ENCODE data around the gene CENPP. TPM values are rescaled to one million over a fixed set of nuclear protein-coding genes. Genes with fewer than 3 reads are reported as not detected.

CENPP gene
- total RNA-seq, 1 experiment from 2014 or later, result 8.3 TPM

DNA sequence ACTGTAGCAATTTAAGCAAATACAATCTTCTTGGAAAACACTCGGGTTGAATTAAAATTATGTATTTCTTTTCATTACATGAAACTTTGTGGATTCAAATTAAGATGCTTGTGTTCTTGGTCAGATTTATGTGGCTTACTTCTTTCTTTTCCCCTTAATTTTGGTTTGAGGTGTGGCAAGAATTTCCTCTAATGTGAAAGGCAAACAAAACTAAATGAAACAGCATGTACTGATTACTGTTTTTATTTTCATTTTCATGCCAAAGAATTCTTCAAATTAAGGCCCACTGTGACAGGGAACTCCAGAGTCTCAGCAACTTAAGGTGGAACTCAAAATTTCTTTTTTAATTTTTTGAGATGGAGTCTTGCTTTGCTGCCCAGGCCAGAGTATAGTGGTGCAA is 98.6 kb downstream of the CENPP start, which contains the start of gene OMD:
TSS of gene OMD (minus strand) at position 132 of the 400 bp plus-strand sequence. CDS start 6,913 bp downstream, outside the sequence.
- DNase-seq, result no peak
- H3K27ac ChIP-seq (ENCODE audit: low read length), result no peak within 1 kb of the TSS
- H3K9me2 ChIP-seq (replicated peaks; ENCODE audit: low read length), result no peaks in the 10 kb centered on the region
- no peak for ATAC-seq
- no peak within 1 kb of the TSS for H2AFZ ChIP-seq (ENCODE audit: low read length)
- H3K4me3 ChIP-seq (ENCODE audit: low read length), result no peak within 1 kb of the TSS
- H3K4me2 ChIP-seq (ENCODE audit: low read length), result no peak within 1 kb of the TSS
- ChIA-PET CTCF (no interaction called here), POLR2A (ENCODE audit: unreplicated experiment) (no interaction called here)
- intact Hi-C loops (cut with micrococcal nuclease), result no loop called here
- no peaks in the 10 kb centered on the region for H3K4me1 ChIP-seq (ENCODE audit: insufficient read depth, low read length)
- no peaks in the 10 kb centered on the region for H3K9me3 ChIP-seq (ENCODE audit: low read length)
- H3K79me2 ChIP-seq (ENCODE audit: low read length), result no peaks in the 10 kb centered on the region
- no peak within 1 kb of the TSS for H3K9ac ChIP-seq (ENCODE audit: low read length)
- H3F3A ChIP-seq (ENCODE audit: low read length, unreplicated experiment), result no peaks in the 10 kb centered on the region
- H4K20me1 ChIP-seq (ENCODE audit: low read length), result no peaks in the 10 kb centered on the region
- no peak for TF ChIP-seq CTCF (conservative IDR thresholded peaks at IDR 0.05; ENCODE audit: low read depth, low read length)
- no peak for TF ChIP-seq EZH2phosphoT487 (IDR thresholded peaks at IDR 0.05; ENCODE audit: borderline replicate concordance, low read length)
- no peak for TF ChIP-seq EZH2 (IDR thresholded peaks at IDR 0.05; ENCODE audit: low read length, unreplicated experiment)
- BruUV-seq (replicated peaks), result no TSS peak
- no peaks in the 10 kb centered on the region for H3K36me3 ChIP-seq (ENCODE audit: low read depth, low read length)
- no peaks in the 10 kb centered on the region for H3K27me3 ChIP-seq (ENCODE audit: low read length)

DNA sequence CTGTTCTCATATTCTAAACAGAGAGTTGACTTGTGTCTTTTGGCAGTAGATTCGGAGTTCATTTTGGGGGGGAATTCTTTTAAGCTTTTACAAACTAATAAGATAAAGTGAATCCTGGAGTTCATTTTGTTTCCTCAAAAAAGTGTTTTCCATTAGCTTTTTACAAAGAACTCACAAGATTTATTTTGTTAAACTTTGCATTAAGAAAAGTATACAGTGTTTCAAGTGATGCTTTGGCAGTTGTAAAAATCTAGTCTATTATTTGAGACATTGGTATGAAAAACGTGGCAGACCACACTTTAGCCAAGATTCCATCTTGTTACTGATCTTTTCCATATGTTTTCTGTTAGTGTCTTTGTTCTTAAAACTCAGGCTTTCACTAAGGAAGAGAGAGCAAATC is 99.7 kb downstream of the CENPP start:
- H3K27ac ChIP-seq (ENCODE audit: low read length), result no peak overlapping the region

More for the DNA sequence above, 99.7 kb downstream of the CENPP start:
- H4K20me1 ChIP-seq (ENCODE audit: low read length), result no peaks in the 10 kb centered on the region
- H3K79me2 ChIP-seq (ENCODE audit: low read length), result no peaks in the 10 kb centered on the region
- no peaks in the 10 kb centered on the region for H3K36me3 ChIP-seq (ENCODE audit: low read depth, low read length)
- TF ChIP-seq CTCF (conservative IDR thresholded peaks at IDR 0.05; ENCODE audit: low read depth, low read length) (no peak), EZH2 (IDR thresholded peaks at IDR 0.05; ENCODE audit: low read length, unreplicated experiment) (no peak), EZH2phosphoT487 (IDR thresholded peaks at IDR 0.05; ENCODE audit: borderline replicate concordance, low read length) (no peak)
- no peak overlapping the region for H3K4me3 ChIP-seq (ENCODE audit: low read length)
- no peak overlapping the region for H3K4me2 ChIP-seq (ENCODE audit: low read length)
- DNase-seq (no peak), ATAC-seq (no peak)
- no peak overlapping the region for H3K9ac ChIP-seq (ENCODE audit: low read length)
- no peak overlapping the region for H2AFZ ChIP-seq (ENCODE audit: low read length)
- no peaks in the 10 kb centered on the region for H3F3A ChIP-seq (ENCODE audit: low read length, unreplicated experiment)
- intact Hi-C loops (cut with micrococcal nuclease), result no loop called here
- H3K27me3 ChIP-seq (ENCODE audit: low read length), result no peaks in the 10 kb centered on the region
- no peaks in the 10 kb centered on the region for H3K9me2 ChIP-seq (replicated peaks; ENCODE audit: low read length)
- ChIA-PET POLR2A (ENCODE audit: unreplicated experiment) (no interaction called here), CTCF (no interaction called here)
- H3K9me3 ChIP-seq (ENCODE audit: low read length), result no peaks in the 10 kb centered on the region
- H3K4me1 ChIP-seq (ENCODE audit: insufficient read depth, low read length), result no peaks in the 10 kb centered on the region
- BruUV-seq (replicated peaks), result no TSS peak

Measured in PC-3 (cell line).